HG03469 (cell line): ENCODE results near the gene IGLL1.
"Not testable (repeated sequence)": the region's sequence is repeated elsewhere in the genome, so short reads cannot be mapped to it uniquely, and the experiment has no call there.

Source experiments
- ATAC-seq: cut with Tn5 transposase; IDR thresholded peaks from one replicate; pipeline ENCODE4 v1.9.1; 2021; ENCODE audit warnings: mild to moderate bottlenecking, moderate library complexity, moderate number of reproducible peaks; ENCODE audit not compliant: unreplicated experiment

Gene IGLL1

GRCh38 chr22:23564276-23564675 is 15.8 kb downstream of the IGLL1 start:
- no peak for ATAC-seq

GRCh38 chr22:23563111-23563510 is 17.0 kb downstream of the IGLL1 start:
- no peak for ATAC-seq

- no peak for ATAC-seq
Measured at GRCh38 chr22:23562186-23562585, 17.9 kb downstream of the IGLL1 start.

- not testable (repeated sequence) for ATAC-seq
Measured at GRCh38 chr22:23561025-23561510, 19.0 kb downstream of the IGLL1 start.

GRCh38 chr22:23560215-23560614 is 19.9 kb downstream of the IGLL1 start:
- not testable (repeated sequence) for ATAC-seq

- no peak for ATAC-seq
Measured at GRCh38 chr22:23557467-23557866, 22.6 kb downstream of the IGLL1 start.

- ATAC-seq: no peak
Measured at GRCh38 chr22:23557036-23557435, 23.1 kb downstream of the IGLL1 start.

GRCh38 chr22:23556026-23556620 is 24.0 kb downstream of the IGLL1 start:
- no peak for ATAC-seq

GRCh38 chr22:23555118-23555517 is 25.0 kb downstream of the IGLL1 start:
- ATAC-seq: no peak

- ATAC-seq: no peak
Measured at GRCh38 chr22:23553924-23554870, 25.9 kb downstream of the IGLL1 start.

GRCh38 chr22:23553438-23553837 is 26.7 kb downstream of the IGLL1 start:
- ATAC-seq: no peak

- no peak for ATAC-seq
Measured at GRCh38 chr22:23552573-23552972, 27.5 kb downstream of the IGLL1 start.

- no peak for ATAC-seq
Measured at GRCh38 chr22:23551385-23551784, 28.7 kb downstream of the IGLL1 start.

GRCh38 chr22:23550049-23550650 is 29.9 kb downstream of the IGLL1 start:
- ATAC-seq: no peak

- ATAC-seq: no peak
Measured at GRCh38 chr22:23549198-23549595, 30.9 kb downstream of the IGLL1 start.

GRCh38 chr22:23548501-23549197 is 31.4 kb downstream of the IGLL1 start:
- no peak for ATAC-seq

- no peak for ATAC-seq
Measured at GRCh38 chr22:23547818-23548500, 32.1 kb downstream of the IGLL1 start.

GRCh38 chr22:23547382-23547781 is 32.7 kb downstream of the IGLL1 start:
- ATAC-seq: not testable (repeated sequence)

GRCh38 chr22:23544852-23545251 is 35.2 kb downstream of the IGLL1 start:
- no peak for ATAC-seq

- not testable (repeated sequence) for ATAC-seq
Measured at GRCh38 chr22:23543506-23544000, 36.5 kb downstream of the IGLL1 start.
